ENCODE measurements around the gene PPM1E.
"Not testable (repeated sequence)": the region's sequence is repeated elsewhere in the genome, so short reads cannot be mapped to it uniquely, and the experiment has no call there.

The PPM1E gene

GRCh38 chr17:58956997-58957724 lies 201.5 kb downstream of the PPM1E start:
- H3K4me3 ChIP-seq (replicated peaks; ENCODE audit: low read depth, low read length) = no peak overlapping the region
- DNase-seq (ENCODE audit: extremely low read depth, low read depth) = no peak
- no peak for TF ChIP-seq CTCF (IDR thresholded peaks at IDR 0.05; ENCODE audit: low read depth, low read length, missing control alignments)

GRCh38 chr17:58957725-58958073 lies 202.0 kb downstream of the PPM1E start:
- not testable (repeated sequence) for DNase-seq (ENCODE audit: extremely low read depth, low read depth); H3K4me3 ChIP-seq (replicated peaks; ENCODE audit: low read depth, low read length)

- DNase-seq (ENCODE audit: extremely low read depth, low read depth) = peak; percentile 21
Measured at GRCh38 chr17:58960068-58960467, 204.4 kb downstream of the PPM1E start.

GRCh38 chr17:58965221-58965620 lies 209.6 kb downstream of the PPM1E start:
- DNase-seq (ENCODE audit: extremely low read depth, low read depth) = no peak
- H3K4me3 ChIP-seq (replicated peaks; ENCODE audit: low read depth, low read length) = no peak overlapping the region
- TF ChIP-seq CTCF (IDR thresholded peaks at IDR 0.05; ENCODE audit: low read depth, low read length, missing control alignments) = no peak

More at GRCh38 chr17:58960068-58960467, 204.4 kb downstream of the PPM1E start:
- no peak overlapping the region for H3K4me3 ChIP-seq (replicated peaks; ENCODE audit: low read depth, low read length)
- TF ChIP-seq CTCF (IDR thresholded peaks at IDR 0.05; ENCODE audit: low read depth, low read length, missing control alignments) = no peak

- DNase-seq (ENCODE audit: extremely low read depth, low read depth) = no peak
- TF ChIP-seq CTCF (IDR thresholded peaks at IDR 0.05; ENCODE audit: low read depth, low read length, missing control alignments) = no peak
- H3K4me3 ChIP-seq (replicated peaks; ENCODE audit: low read depth, low read length) = no peak overlapping the region
Measured at GRCh38 chr17:58966208-58966607, 210.6 kb downstream of the PPM1E start.

GRCh38 chr17:58968426-58969061 lies 212.9 kb downstream of the PPM1E start:
- no peak overlapping the region for H3K4me3 ChIP-seq (replicated peaks; ENCODE audit: low read depth, low read length)
- DNase-seq (ENCODE audit: extremely low read depth, low read depth) = no peak
- TF ChIP-seq CTCF (IDR thresholded peaks at IDR 0.05; ENCODE audit: low read depth, low read length, missing control alignments) = no peak

- DNase-seq (ENCODE audit: extremely low read depth, low read depth) = no peak
- H3K4me3 ChIP-seq (replicated peaks; ENCODE audit: low read depth, low read length) = no peak overlapping the region
- TF ChIP-seq CTCF (IDR thresholded peaks at IDR 0.05; ENCODE audit: low read depth, low read length, missing control alignments) = no peak
Measured at GRCh38 chr17:58969156-58969555, 213.5 kb downstream of the PPM1E start.
